PFSK-1 (cell line): ENCODE data around the gene PPP1R13L.

ENCODE experiments used
- FOXP2 ChIP-seq: optimal IDR thresholded peaks from 2 replicates; pipeline ENCODE3; 2011; ENCODE audit warnings: borderline replicate concordance, control low read depth, inconsistent platforms; ENCODE audit not compliant: insufficient read depth; ENCODE audit errors: extremely low read length, extremely low read depth
- POLR2AphosphoS5 ChIP-seq: IDR thresholded peaks from 2 replicates; pipeline ENCODE4 v1.6.1; 2012; ENCODE audit warnings: low read depth, mild to moderate bottlenecking, control low read depth, low read length, moderate library complexity
- REST ChIP-seq, 2 experiments: IDR thresholded peaks; 2 replicates each; pipeline versions ENCODE4 v1.6.1 to v1.8.0; 2011 to 2012; ENCODE audit warnings: low read depth in 2 of 2, low read length in 2 of 2, control low read depth in 1 of 2, inconsistent platforms in 1 of 2, mild to moderate bottlenecking in 1 of 2, moderate library complexity in 1 of 2; ENCODE audit not compliant: insufficient read depth in 1 of 2
- SIN3A ChIP-seq: IDR thresholded peaks from 2 replicates; pipeline ENCODE4 v1.6.1; 2012; ENCODE audit warnings: mild to moderate bottlenecking, low read length, moderate library complexity, borderline replicate concordance; ENCODE audit not compliant: insufficient read depth
- TAF1 ChIP-seq: IDR thresholded peaks from 2 replicates; pipeline ENCODE4 v1.6.1; 2012; ENCODE audit warnings: low read length, control low read depth, borderline replicate concordance; ENCODE audit not compliant: insufficient read depth

PPP1R13L gene

DNA sequence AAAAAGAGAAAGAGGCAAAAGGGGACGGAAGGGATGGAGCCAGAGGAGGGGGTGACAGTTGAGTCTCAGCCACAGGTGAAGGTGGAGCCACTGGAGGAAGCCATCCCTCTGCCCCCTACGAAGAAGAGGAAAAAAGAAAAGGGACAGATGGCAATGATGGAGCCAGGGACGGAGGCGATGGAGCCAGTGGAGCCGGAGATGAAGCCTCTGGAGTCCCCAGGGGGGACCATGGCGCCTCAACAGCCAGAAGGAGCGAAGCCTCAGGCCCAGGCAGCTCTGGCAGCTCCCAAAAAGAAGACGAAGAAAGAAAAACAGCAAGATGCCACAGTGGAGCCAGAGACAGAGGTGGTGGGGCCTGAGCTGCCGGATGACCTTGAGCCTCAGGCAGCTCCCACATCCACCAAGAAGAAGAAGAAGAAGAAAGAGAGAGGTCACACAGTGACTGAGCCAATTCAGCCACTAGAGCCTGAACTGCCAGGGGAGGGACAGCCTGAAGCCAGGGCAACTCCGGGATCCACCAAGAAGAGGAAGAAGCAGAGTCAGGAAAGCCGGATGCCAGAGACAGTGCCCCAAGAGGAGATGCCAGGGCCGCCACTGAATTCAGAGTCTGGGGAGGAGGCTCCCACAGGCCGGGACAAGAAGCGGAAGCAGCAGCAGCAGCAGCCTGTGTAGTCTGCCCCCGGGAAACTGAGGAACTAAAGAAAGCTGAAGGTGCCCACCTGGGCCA lies 4.1 kb upstream of the PPP1R13L start:
- TF ChIP-seq REST (IDR thresholded peaks at IDR 0.05; ENCODE audit: insufficient read depth in 1 of 2, low read depth in 2 of 2, low read length in 2 of 2) (no peak), POLR2AphosphoS5 (no peak), SIN3A (no peak), TAF1 (no peak), FOXP2 (no peak)

- TF ChIP-seq TAF1 (no peak), FOXP2 (no peak), POLR2AphosphoS5 (no peak), SIN3A (no peak)
These were observed 3.3 kb upstream of the PPP1R13L start for GRCh38 chr19:45408121-45408520.

GRCh38 chr19:45407091-45407375 lies 2.2 kb upstream of the PPP1R13L start:
- no peak for TF ChIP-seq FOXP2
- no peak; the same call in 1 of the 2 replicates for TF ChIP-seq POLR2AphosphoS5
- TF ChIP-seq SIN3A, result peak; percentile 57; the same call in 1 of the 2 replicates

DNA sequence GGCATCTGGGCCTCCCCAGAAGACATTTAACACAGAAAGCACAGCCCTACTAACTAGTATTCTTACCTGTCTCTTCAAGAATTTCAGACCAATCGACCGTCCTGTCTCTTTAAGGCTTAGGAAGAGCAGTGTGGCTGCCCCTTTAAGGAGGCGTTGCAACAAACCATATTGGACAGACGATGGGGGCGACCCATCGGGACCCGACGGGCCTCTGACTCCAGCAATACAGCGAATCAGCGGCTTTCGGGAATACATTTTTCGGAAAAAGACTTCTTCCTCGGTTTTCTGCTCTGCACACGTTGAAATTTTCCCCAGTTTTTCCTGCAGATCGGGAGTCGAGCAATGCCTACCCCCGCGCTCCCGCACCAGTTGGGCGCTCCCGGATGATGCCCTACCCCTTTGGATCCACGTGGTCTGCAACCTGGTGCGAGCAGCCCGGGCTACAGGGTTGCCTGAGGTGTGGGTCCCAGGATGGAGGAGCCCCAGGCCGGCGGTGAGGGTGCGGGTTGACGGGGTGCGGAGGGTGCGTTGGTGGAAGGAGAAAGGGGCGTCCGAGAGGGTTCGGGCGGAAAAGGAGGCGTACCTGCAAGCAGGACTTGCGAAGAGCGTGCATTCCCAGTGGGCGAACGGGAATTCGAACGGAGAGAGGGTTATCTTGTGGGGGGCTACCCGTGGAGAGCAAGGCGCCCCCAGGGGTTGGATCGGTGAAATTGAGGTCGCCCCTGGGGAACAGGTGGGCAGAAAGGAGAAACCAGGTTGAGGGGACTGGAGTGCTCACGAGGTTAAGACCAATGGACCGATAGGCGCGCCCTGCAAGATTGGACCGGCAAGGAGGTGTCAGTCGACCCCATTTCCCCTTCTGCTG lies 1.6 kb upstream of the PPP1R13L start, which contains the start of gene POLR1G:
Gene POLR1G (plus strand): TSS at position 419 of the 865 bp plus-strand sequence. CDS start 53 bp downstream, at position 472.
- TF ChIP-seq FOXP2 (peak; percentile 69), TAF1 (peak; percentile 75; the same call in 1 of the 2 replicates), POLR2AphosphoS5 (peak; percentile 67; the same call in 1 of the 2 replicates), REST (IDR thresholded peaks at IDR 0.05; ENCODE audit: insufficient read depth in 1 of 2, low read depth in 2 of 2, low read length in 2 of 2) (0 out of 4 replicates have a peak, but pooled peaks of 1 of the 2 experiments have one; percentile 46), SIN3A (peak; percentile 98; the same call in 1 of the 2 replicates)

DNA sequence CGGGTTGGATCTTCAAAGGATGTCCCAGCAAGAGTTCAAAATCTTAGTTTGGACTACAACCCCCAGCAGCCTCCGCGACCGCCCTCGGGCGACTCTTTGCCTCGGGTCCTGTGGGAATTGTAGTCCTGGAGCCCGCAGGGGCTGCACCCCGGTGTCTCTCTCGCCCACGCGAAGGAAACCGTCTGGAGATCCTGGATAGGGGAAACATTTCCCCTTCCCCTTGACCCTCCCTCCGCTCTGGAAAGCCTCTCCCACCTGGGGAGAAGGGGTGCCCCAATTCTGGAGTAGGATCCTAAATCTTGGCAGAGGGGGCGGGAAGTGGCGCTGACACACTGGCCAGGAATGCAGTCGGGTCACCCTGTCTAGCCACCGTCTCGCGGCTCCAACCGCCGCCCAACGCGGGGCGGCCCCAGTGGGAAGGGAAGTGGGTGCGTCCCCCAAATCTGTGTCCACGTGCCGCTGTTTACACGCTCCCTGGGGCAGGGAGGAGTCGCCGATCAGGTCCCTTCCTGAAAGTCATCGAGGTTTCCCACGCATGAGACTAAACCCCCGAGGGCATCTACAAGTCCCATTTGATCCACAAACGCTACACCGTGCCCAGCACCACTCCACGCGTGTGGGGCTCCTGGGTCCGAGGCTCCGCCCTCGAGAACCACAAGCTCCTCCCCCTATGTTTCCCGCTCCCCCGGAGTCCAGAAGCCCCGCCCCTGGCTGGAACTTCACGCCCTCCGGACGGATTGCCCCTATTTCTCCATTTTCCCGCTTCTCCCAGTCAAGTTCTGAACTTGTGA lies 761 bp upstream of the PPP1R13L start:
- TF ChIP-seq SIN3A (0 out of 2 replicates have a peak, but pooled peaks have one; percentile 5), REST (IDR thresholded peaks at IDR 0.05; ENCODE audit: insufficient read depth in 1 of 2, low read depth in 2 of 2, low read length in 2 of 2) (no peak), FOXP2 (no peak), POLR2AphosphoS5 (peak; percentile 26; the same call in 1 of the 2 replicates), TAF1 (peak; percentile 32; the same call in 1 of the 2 replicates)
